H9 (cell line): ENCODE results near the gene LRRC28. TPM values are rescaled to one million over a fixed set of nuclear protein-coding genes. Genes with fewer than 3 reads are reported as not detected.

Experiments used
- DNase-seq: peaks from one replicate; pipeline ENCODE4 v3.0.0-alpha.2; 2017
- H2AFZ ChIP-seq: one replicate; pipeline ENCODE4 v1.6.1; 2013; ENCODE audit warnings: mild to moderate bottlenecking, low read length, control low read depth, moderate library complexity
- H2AK5ac ChIP-seq: 2 replicates; pipeline ENCODE4 v1.6.1; 2013; ENCODE audit warnings: low read length, control low read depth, mixed read lengths; ENCODE audit not compliant: insufficient read length
- H2BK120ac ChIP-seq: one replicate; pipeline ENCODE4 v1.6.1; 2013; ENCODE audit warnings: low read depth, mild to moderate bottlenecking, low read length, control low read depth, inconsistent platforms; ENCODE audit not compliant: poor library complexity, severe bottlenecking
- H2BK12ac ChIP-seq: 2 replicates; pipeline ENCODE4 v1.6.1; 2013; ENCODE audit warnings: low read length, control low read depth, mixed read lengths, low read depth; ENCODE audit not compliant: insufficient read length
- H2BK15ac ChIP-seq: 2 replicates; pipeline ENCODE4 v1.6.1; 2013; ENCODE audit warnings: low read depth, low read length, control low read depth
- H2BK20ac ChIP-seq: one replicate; pipeline ENCODE4 v1.6.1; 2013; ENCODE audit warnings: low read depth, mild to moderate bottlenecking, low read length, control low read depth, inconsistent platforms; ENCODE audit not compliant: poor library complexity, severe bottlenecking
- H2BK5ac ChIP-seq: 2 replicates; pipeline ENCODE4 v1.6.1; 2013; ENCODE audit warnings: low read length, control low read depth, mixed read lengths; ENCODE audit not compliant: insufficient read length
- H3K14ac ChIP-seq: 2 replicates; pipeline ENCODE4 v1.6.1; 2013; ENCODE audit warnings: low read length, control low read depth; ENCODE audit not compliant: insufficient read depth
- H3K18ac ChIP-seq: 2 replicates; pipeline ENCODE4 v1.6.1; 2013; ENCODE audit warnings: low read depth, mild to moderate bottlenecking, mixed read lengths, low read length, control low read depth; ENCODE audit not compliant: insufficient read length
- H3K23ac ChIP-seq: 2 replicates; pipeline ENCODE4 v1.6.1; 2013; ENCODE audit warnings: low read length, control low read depth, mixed read lengths, low read depth; ENCODE audit not compliant: insufficient read length
- H3K23me2 ChIP-seq: 2 replicates; pipeline ENCODE4 v1.6.1; 2013; ENCODE audit warnings: low read depth, mild to moderate bottlenecking, mixed read lengths, low read length, control low read depth; ENCODE audit not compliant: insufficient read length, poor library complexity, severe bottlenecking
- H3K27ac ChIP-seq: 2 replicates; pipeline ENCODE4 v1.5.1; 2013; ENCODE audit warnings: low read length, control low read depth, mixed read lengths, low read depth; ENCODE audit not compliant: insufficient read length
- H3K27me3 ChIP-seq: 2 replicates; pipeline ENCODE4 v1.6.1; 2013; ENCODE audit warnings: low read length, control low read depth, inconsistent platforms; ENCODE audit not compliant: insufficient read depth
- H3K4ac ChIP-seq: 2 replicates; pipeline ENCODE4 v1.6.1; 2013; ENCODE audit warnings: low read depth, mild to moderate bottlenecking, control low read depth, inconsistent platforms, low read length, moderate library complexity
- H3K4me1 ChIP-seq: 2 replicates; pipeline ENCODE4 v1.6.1; 2013; ENCODE audit warnings: low read length, control low read depth, inconsistent platforms; ENCODE audit not compliant: insufficient read depth
- H3K4me2 ChIP-seq: 2 replicates; pipeline ENCODE4 v1.6.1; 2013; ENCODE audit warnings: low read length, control low read depth, mixed read lengths; ENCODE audit not compliant: insufficient read length, insufficient read depth
- H3K56ac ChIP-seq: 2 replicates; pipeline ENCODE4 v1.6.1; 2013; ENCODE audit warnings: low read depth, mild to moderate bottlenecking, mixed read lengths, low read length, control low read depth; ENCODE audit not compliant: insufficient read length
- H3K79me1 ChIP-seq: 2 replicates; pipeline ENCODE4 v1.6.1; 2013; ENCODE audit warnings: low read depth, mild to moderate bottlenecking, moderate library complexity, low read length, control low read depth, inconsistent platforms; ENCODE audit not compliant: insufficient read depth, poor library complexity, severe bottlenecking
- H3K79me2 ChIP-seq: 2 replicates; pipeline ENCODE4 v1.6.1; 2013; ENCODE audit warnings: low read length, control low read depth, inconsistent platforms; ENCODE audit not compliant: insufficient read depth
- H3K9ac ChIP-seq: 2 replicates; pipeline ENCODE4 v1.6.1; 2013; ENCODE audit warnings: low read length, control low read depth, mixed read lengths; ENCODE audit not compliant: insufficient read length; ENCODE audit errors: extremely low read depth
- H3K9me3 ChIP-seq: one replicate; pipeline ENCODE4 v1.6.1; 2013; ENCODE audit warnings: low read depth, low read length, inconsistent platforms; ENCODE audit not compliant: control insufficient read depth
- H3T11ph ChIP-seq: one replicate; pipeline ENCODE4 v1.6.1; 2013; ENCODE audit warnings: mild to moderate bottlenecking, low read length, control low read depth, inconsistent platforms
- H4K20me1 ChIP-seq: one replicate; pipeline ENCODE4 v1.6.1; 2013; ENCODE audit not compliant: control insufficient read depth, insufficient read length, insufficient read depth
- H4K5ac ChIP-seq: 2 replicates; pipeline ENCODE4 v1.6.1; 2013; ENCODE audit warnings: low read depth, mild to moderate bottlenecking, mixed read lengths, low read length, control low read depth; ENCODE audit not compliant: insufficient read length
- H4K8ac ChIP-seq: replicated peaks from 2 replicates; pipeline ENCODE4 v1.6.1; 2013; ENCODE audit warnings: low read length, control low read depth, mixed read lengths, low read depth; ENCODE audit not compliant: insufficient read length
- H4K91ac ChIP-seq: 2 replicates; pipeline ENCODE4 v1.6.1; 2013; ENCODE audit warnings: low read depth, mild to moderate bottlenecking, moderate library complexity, mixed read lengths, low read length, control low read depth; ENCODE audit not compliant: insufficient read length
- H3K27ac Mint-ChIP-seq, 3 experiments: 2 replicates in 2 of 3; 3 replicates in 1 of 3; pipeline ENCODE4 v1.8.0; 2020 to 2021; ENCODE audit warnings: mixed read lengths in 3 of 3, mild to moderate bottlenecking in 1 of 3, moderate library complexity in 1 of 3
- H3K27me3 Mint-ChIP-seq: 2 replicates; pipeline ENCODE4 v1.8.0; 2021; ENCODE audit warnings: low read depth, mild to moderate bottlenecking, moderate library complexity, mixed read lengths
- H3K36me3 Mint-ChIP-seq, 3 experiments: 2 replicates in 2 of 3; 3 replicates in 1 of 3; pipeline ENCODE4 v1.8.0; 2020 to 2021; ENCODE audit warnings: low read depth in 3 of 3, mixed read lengths in 3 of 3; ENCODE audit not compliant: insufficient read depth in 1 of 3
- H3K4me1 Mint-ChIP-seq, 2 experiments: 2 replicates each; pipeline ENCODE4 v1.8.0; 2020; ENCODE audit warnings: mixed read lengths in 2 of 2
- H3K4me3 Mint-ChIP-seq, 2 experiments: 2 replicates in 1 of 2; 3 replicates in 1 of 2; pipeline ENCODE4 v1.8.0; 2020 to 2021; ENCODE audit warnings: mild to moderate bottlenecking in 2 of 2, mixed read lengths in 2 of 2, moderate library complexity in 1 of 2
- H3K9me3 Mint-ChIP-seq, 2 experiments: 2 replicates in 1 of 2; 3 replicates in 1 of 2; pipeline ENCODE4 v1.8.0; 2020; ENCODE audit warnings: mild to moderate bottlenecking in 2 of 2, mixed read lengths in 2 of 2, moderate library complexity in 1 of 2
- WGBS: extraction: QIAGEN DNeasy Blood & Tissue Kit; methylation state at CpG from one replicate; pipeline ENCODE4 v1.1.7; 2013; ENCODE audit warnings: missing lambda C conversion rate, low lambda C conversion rate, mixed read lengths; ENCODE audit not compliant: insufficient read length; ENCODE audit errors: extremely low coverage; 5-methylcytosine and 5-hydroxymethylcytosine counted together
- total RNA-seq: library from RNA; stranded (reverse); gene quantifications from 2 replicates; pipeline ENCODE4 v1.2.1, GENCODE V29; 2021
- TF ChIP-seq, protein P1 (sequence below): fragments of 200-600 bp; sonication (generic); conservative IDR thresholded peaks from 3 replicates; pipeline ENCODE4 v1.8.0; 2021; ENCODE audit warnings: antibody characterized with exemption, mild to moderate bottlenecking

The LRRC28 gene
- total RNA-seq, 1 experiment from 2014 or later = 17.6 TPM

DNA sequence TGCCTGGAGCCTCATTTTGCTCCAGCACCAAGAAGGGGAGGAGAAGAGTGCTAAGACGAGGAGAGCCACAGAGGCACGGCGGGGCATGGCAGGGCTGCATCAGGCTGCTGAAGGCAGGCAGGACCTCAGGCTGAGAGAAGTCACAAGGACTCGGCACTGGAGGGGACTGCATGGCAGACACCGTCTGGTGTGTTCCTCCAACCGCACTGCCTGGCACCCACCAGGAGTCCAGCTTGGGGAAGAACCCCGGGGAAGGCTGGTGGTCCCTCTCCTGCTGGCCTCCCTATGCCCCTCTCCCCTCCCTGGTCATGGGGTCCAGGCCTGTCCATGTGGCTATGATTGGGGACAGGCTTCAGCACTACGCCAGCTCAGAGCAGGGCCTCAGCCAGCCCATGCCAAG lies 161.3 kb downstream of the LRRC28 start:
- Histone ChIP-seq H3K79me2 (no peaks in the 10 kb centered on the region), H4K5ac (no peak overlapping the region), H2BK120ac (no peak overlapping the region), H3K23me2 (no peaks in the 10 kb centered on the region), H2AK5ac (no peak overlapping the region), H3K9me3 (no peaks in the 10 kb centered on the region), H4K20me1 (no peaks in the 10 kb centered on the region), H3K23ac (no peak overlapping the region), H3T11ph (no peak overlapping the region), H2BK5ac (no peak overlapping the region), H3K9ac (no peak overlapping the region), H3K56ac (no peak overlapping the region), H3K27me3 (no peaks in the 10 kb centered on the region), H3K27ac (no peak overlapping the region), H3K4me2 (no peak overlapping the region), H4K91ac (no peak overlapping the region), H3K18ac (no peak overlapping the region), H2BK12ac (no peak overlapping the region), H3K4me1 (no peaks in the 10 kb centered on the region), H4K8ac (no peak overlapping the region), H2AFZ (no peak overlapping the region), H3K4ac (no peak overlapping the region), H2BK15ac (no peak overlapping the region), H2BK20ac (no peak overlapping the region), H3K79me1 (no peaks in the 10 kb centered on the region), H3K14ac (no peak overlapping the region)
- Mint-ChIP-seq H3K27ac (no peak overlapping the region), H3K4me1 (no peaks in the 10 kb centered on the region; a peak in 1 of 4 replicates), H3K4me3 (no peak overlapping the region), H3K36me3 (no peaks in the 10 kb centered on the region), H3K9me3 (no peaks in the 10 kb centered on the region), H3K27me3 (no peaks in the 10 kb centered on the region)
- no CpG with 5 or more reads among the region's 8 CpGs for WGBS
- TF ChIP-seq, protein P1, sequence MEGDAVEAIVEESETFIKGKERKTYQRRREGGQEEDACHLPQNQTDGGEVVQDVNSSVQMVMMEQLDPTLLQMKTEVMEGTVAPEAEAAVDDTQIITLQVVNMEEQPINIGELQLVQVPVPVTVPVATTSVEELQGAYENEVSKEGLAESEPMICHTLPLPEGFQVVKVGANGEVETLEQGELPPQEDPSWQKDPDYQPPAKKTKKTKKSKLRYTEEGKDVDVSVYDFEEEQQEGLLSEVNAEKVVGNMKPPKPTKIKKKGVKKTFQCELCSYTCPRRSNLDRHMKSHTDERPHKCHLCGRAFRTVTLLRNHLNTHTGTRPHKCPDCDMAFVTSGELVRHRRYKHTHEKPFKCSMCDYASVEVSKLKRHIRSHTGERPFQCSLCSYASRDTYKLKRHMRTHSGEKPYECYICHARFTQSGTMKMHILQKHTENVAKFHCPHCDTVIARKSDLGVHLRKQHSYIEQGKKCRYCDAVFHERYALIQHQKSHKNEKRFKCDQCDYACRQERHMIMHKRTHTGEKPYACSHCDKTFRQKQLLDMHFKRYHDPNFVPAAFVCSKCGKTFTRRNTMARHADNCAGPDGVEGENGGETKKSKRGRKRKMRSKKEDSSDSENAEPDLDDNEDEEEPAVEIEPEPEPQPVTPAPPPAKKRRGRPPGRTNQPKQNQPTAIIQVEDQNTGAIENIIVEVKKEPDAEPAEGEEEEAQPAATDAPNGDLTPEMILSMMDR = no peak
- peak; percentile 22 for DNase-seq
